Germinal center (tissue), 1 donor: Measurements from ENCODE around the gene CRY1.
"Not testable (repeated sequence)": the region's sequence is repeated elsewhere in the genome, so short reads cannot be mapped to it uniquely, and the experiment has no call there.

ENCODE experiments used
- DNase-seq: peaks from one replicate; pipeline ENCODE4 v3.0.0; 2012; ENCODE audit warnings: mixed read lengths, low spot score

CRY1 gene

GRCh38 chr12:107064243-107064642 is 29.1 kb downstream of the CRY1 start:
- no peak for DNase-seq

DNA sequence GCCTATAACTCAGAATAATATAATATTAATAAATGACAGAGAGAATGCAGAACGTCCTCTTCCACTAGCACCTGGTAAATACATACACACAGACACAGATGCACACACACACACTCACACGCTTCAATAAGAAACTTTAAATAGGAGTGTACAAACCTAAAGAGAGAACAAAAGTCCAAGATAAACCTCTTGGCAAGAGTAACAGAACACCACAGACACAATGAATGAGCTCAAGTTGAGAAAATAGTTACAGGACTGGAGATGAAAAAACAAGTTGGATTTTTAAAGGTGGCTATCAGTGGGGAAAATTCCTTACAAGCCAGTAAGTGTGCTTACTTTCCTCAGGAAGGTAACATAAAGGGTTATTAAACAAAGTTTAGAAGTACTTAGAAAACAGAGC is 35.2 kb downstream of the CRY1 start:
- no peak for DNase-seq

DNA sequence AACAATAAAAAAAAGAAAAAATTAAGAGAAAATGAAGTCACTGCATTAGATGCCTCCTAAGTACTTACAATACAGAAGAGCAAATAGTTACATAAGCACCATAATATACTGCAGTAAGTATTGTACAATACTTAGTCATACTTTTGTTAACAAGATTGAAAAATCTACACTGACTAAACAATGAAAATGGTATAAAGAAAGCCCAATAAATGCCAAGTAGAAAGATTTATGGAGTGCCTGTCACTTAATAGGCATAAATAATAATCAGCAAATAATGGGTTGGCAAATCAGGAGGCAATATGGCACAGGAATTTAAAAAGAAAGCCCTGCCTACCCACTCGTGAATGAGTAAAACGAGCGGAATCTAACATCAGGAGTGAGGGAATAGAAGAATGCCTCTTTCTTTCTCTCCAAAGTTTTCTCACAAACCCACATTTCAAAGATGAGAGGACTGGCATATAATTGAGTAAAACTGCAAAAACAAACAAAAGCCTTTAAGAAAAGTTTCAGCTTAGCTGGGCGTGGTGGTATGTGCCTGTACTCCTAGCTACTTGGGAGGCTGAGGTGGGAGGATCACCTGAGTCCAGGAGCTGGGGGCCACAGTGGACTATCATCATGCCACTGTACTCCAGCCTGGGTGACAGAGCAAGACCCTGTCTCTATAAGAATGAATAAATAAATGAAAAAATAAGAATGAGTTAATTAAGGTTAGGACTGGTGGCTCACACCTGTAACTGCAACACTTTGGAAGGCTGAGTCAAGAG is 36.1 kb downstream of the CRY1 start:
- no peak for DNase-seq

GRCh38 chr12:107053709-107054108 is 39.6 kb downstream of the CRY1 start:
- no peak for DNase-seq

DNA sequence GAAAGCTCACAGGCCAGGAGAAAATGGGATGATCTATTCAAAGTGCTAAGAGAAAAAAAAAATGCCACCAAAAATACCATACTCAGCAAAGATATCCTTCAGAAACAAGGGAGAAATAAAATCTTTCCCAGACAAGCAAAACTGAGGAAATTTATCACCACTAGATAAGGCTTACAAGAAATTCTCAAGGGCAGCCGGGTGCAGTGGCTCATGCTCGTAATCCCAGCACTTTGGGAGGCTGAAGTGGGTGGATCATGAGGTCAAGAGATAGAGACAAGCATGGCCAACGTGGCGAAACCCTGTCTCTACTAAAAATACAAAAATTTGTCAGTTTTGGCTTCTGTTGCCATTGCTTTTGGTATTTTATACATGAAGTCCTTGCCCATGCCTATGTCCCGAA is 48.2 kb downstream of the CRY1 start:
- no peak for DNase-seq

DNA sequence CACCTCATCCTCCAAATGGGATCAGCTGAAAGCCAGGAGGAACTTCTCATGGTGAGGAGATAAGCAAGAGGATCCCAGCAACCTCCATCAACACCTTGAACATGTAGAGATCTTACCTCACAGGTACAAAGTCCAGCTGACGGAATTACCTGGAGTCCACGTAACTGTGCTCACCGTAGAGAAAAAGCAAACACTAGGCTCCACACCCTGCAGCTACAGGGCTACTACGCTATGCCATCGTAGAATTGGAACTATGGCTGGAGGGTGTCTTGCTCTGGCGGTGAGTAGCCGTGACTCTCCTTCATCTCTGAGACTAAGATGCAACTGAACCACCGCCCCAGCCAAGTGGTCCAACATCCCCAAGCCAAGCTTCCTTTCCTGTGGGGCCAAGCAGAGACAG is 50.5 kb downstream of the CRY1 start:
- no peak for DNase-seq

DNA sequence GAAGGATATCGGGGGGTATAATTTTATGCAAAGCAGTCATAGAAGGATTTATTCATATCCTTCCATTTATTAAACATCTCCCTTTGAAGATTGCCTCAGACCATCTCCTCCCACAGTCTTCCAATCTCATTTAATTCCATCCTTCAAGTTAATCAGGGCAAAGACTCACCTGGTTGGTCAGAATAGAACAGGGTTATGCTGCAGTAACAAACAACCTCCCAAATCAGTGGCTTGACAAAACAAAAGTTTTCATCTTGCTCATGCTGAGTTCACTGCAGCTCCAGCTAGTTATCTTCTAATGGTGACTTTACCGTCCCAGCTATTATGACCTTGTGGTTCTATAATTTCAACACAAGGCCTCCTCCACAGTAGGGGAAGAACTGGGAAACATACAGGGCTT is 57.6 kb downstream of the CRY1 start:
- DNase-seq: no peak

GRCh38 chr12:107033758-107034739 is 59.3 kb downstream of the CRY1 start:
- no peak for DNase-seq

- DNase-seq: no peak
Measured at GRCh38 chr12:107032266-107032665, 61.1 kb downstream of the CRY1 start.

GRCh38 chr12:107031061-107031460 is 62.3 kb downstream of the CRY1 start:
- DNase-seq: no peak

- DNase-seq: no peak
Measured at GRCh38 chr12:107029081-107029480, 64.3 kb downstream of the CRY1 start.

DNA sequence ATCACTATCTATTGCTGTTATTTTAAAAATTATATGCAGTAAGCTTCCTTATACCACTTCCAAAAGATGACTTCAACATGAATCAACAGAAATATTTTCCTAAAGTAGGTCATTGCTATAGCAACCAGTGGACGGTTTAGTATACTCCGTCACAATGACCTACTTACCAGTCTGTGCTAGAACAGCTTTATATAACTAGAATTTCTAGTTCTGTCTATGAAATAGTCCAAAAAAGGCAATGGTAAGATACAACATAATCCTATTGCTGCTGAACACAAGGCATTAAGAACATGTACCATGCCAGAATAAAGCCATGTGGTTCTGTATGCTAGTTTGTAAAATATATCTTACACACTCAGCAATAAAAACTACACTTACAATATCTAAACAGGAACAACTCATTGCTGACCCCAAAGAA is 65.7 kb downstream of the CRY1 start:
- DNase-seq: no peak

- no peak for DNase-seq
Measured at GRCh38 chr12:107026806-107027635, 66.3 kb downstream of the CRY1 start.

GRCh38 chr12:107026356-107026755 is 67.0 kb downstream of the CRY1 start:
- not testable (repeated sequence) for DNase-seq

GRCh38 chr12:107025671-107026070 is 67.7 kb downstream of the CRY1 start:
- DNase-seq: no peak

DNA sequence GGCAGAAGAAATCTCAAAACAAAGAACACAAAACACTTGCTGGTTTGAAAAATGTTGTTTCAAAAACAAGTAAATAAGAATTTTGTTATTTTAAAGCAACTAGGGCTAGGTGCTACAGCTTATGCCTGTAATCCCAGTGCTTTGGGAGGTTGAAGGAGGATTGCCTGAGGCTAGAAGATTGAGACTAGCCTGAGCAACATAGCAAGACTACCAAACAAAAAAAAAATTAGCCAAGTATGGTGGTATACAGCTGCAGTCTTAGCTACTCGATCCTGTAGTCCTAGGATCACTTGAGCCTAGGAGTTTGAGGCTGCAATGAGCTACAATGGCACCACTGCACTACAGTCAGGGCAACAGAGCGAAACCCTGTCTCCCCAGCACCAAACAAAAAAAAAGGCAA is 73.8 kb downstream of the CRY1 start:
- DNase-seq: no peak

GRCh38 chr12:107017042-107017441 is 76.3 kb downstream of the CRY1 start:
- DNase-seq: no peak

GRCh38 chr12:107014055-107014454 is 79.3 kb downstream of the CRY1 start:
- DNase-seq: no peak

- DNase-seq: no peak
Measured at GRCh38 chr12:107012736-107013425, 80.5 kb downstream of the CRY1 start.

GRCh38 chr12:107011519-107011918 is 81.8 kb downstream of the CRY1 start:
- no peak for DNase-seq

- no peak for DNase-seq
Measured at GRCh38 chr12:107007411-107007810, 85.9 kb downstream of the CRY1 start.

DNA sequence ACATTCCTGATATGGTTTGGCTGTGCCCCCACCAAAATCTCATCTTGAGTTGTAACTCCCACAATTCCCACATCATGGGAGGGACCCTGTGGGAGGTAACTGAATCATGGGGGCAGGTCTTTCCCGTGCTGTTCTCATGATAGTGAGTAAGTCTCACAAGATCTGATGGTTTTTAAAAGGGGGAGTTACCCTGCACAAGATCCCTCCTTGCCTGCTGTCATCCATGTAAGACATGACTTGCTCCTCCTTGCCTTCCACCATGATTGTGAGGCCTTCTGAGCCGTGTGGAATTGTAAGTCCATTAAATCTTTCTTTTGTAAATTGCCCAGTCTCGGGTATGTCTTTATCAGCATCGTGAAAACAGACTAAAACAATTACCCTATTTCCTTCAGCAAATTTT is 90.7 kb downstream of the CRY1 start:
- DNase-seq: not testable (repeated sequence)
